Activated B cell treated with CpG ODN at 0.5 μM for 24 hours (primary cell): ENCODE results near the gene VPS26C. TPM values are rescaled to one million over a fixed set of nuclear protein-coding genes. Genes with fewer than 3 reads are reported as not detected.

ENCODE experiments used
- ATAC-seq: fragments of 200-7000 bp; cut with Tn5 transposase; one replicate; pipeline ENCODE4 v1.10.0; 2021; ENCODE audit warnings: low read depth, mild to moderate bottlenecking, moderate library complexity
- CTCF ChIA-PET: fragments of 350-600 bp; sonication (Branson Sonifier 250); formaldehyde crosslinking; loops from one replicate; lab custom pipeline; 2021; ENCODE audit warnings: antibody characterized with exemption; lab: Charles Lee
- POLR2A ChIA-PET: fragments of 350-600 bp; sonication (Branson Sonifier 250); formaldehyde crosslinking; loops from one replicate; lab custom pipeline; 2021; ENCODE audit warnings: antibody characterized with exemption; lab: Charles Lee
- DNase-seq: peaks from one replicate; pipeline ENCODE4 v3.0.0; 2022
- H3K27ac Mint-ChIP-seq: one replicate; pipeline ENCODE4 v1.8.0; 2020; ENCODE audit warnings: mixed read lengths
- H3K27me3 Mint-ChIP-seq: one replicate; pipeline ENCODE4 v1.8.0; 2021; ENCODE audit warnings: mixed read lengths
- H3K36me3 Mint-ChIP-seq: one replicate; pipeline ENCODE4 v1.8.0; 2021; ENCODE audit warnings: low read depth, mixed read lengths
- H3K4me1 Mint-ChIP-seq: one replicate; pipeline ENCODE4 v1.8.0; 2021; ENCODE audit warnings: mixed read lengths
- H3K4me3 Mint-ChIP-seq: one replicate; pipeline ENCODE4 v1.8.0; 2020; ENCODE audit warnings: mild to moderate bottlenecking, mixed read lengths
- H3K9me3 Mint-ChIP-seq: one replicate; pipeline ENCODE4 v1.8.0; 2020; ENCODE audit warnings: mixed read lengths
- intact Hi-C: fragments of 100-400 bp; cut with micrococcal nuclease; formaldehyde crosslinking; loops from one replicate; pipeline ENCODE4 v1.15.1; 2024
- total RNA-seq: library from RNA; stranded (reverse); gene quantifications from 2 replicates; pipeline ENCODE4 v1.2.3, GENCODE V29; 2022
- TF ChIP-seq, protein P1 (sequence below): fragments of 200-600 bp; IDR thresholded peaks from one replicate; pipeline ENCODE4 v1.8.0; 2022; ENCODE audit warnings: antibody characterized with exemption, mild to moderate bottlenecking

VPS26C gene
- total RNA-seq, 1 donor from 2014 or later: 45.2 TPM

DNA sequence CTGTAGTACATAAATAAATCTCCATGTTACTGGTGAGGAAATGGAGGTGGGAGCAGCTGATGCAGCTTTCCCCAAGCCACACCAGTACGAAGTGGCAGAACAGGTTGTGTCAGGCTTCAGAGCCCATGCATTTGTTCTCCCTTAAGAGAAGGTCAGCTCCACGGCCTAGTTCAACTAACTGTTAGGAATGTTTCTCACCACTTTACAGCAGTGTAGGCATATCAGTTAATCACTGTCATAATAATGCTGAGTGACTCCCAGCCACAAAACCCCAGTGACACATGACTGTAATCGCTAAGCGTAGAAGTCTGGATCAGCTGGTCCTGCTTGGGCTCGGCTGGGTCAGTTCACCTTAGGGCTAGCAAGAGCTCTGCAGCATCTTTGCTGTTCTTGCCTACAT lies 90.4 kb downstream of the VPS26C start:
- ChIA-PET CTCF (no interaction called here), POLR2A (no interaction called here)
- H3K4me1 Mint-ChIP-seq: no peaks in the 10 kb centered on the region
- H3K27ac Mint-ChIP-seq: no peak overlapping the region
- intact Hi-C loops: no loop called here
- H3K9me3 Mint-ChIP-seq: peaks cover 6% of the 10 kb centered on the region
- no peak for ATAC-seq
- DNase-seq: no peak
- no peak overlapping the region for H3K4me3 Mint-ChIP-seq
- TF ChIP-seq, protein P1, sequence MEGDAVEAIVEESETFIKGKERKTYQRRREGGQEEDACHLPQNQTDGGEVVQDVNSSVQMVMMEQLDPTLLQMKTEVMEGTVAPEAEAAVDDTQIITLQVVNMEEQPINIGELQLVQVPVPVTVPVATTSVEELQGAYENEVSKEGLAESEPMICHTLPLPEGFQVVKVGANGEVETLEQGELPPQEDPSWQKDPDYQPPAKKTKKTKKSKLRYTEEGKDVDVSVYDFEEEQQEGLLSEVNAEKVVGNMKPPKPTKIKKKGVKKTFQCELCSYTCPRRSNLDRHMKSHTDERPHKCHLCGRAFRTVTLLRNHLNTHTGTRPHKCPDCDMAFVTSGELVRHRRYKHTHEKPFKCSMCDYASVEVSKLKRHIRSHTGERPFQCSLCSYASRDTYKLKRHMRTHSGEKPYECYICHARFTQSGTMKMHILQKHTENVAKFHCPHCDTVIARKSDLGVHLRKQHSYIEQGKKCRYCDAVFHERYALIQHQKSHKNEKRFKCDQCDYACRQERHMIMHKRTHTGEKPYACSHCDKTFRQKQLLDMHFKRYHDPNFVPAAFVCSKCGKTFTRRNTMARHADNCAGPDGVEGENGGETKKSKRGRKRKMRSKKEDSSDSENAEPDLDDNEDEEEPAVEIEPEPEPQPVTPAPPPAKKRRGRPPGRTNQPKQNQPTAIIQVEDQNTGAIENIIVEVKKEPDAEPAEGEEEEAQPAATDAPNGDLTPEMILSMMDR: no peak
- no peaks in the 10 kb centered on the region for H3K27me3 Mint-ChIP-seq
- peaks cover 68% of the 10 kb centered on the region for H3K36me3 Mint-ChIP-seq

Other genes with a start within 250 kb of the VPS26C start
- 17.3 and 17.7 TPM in 2 replicates for gene PIGP, start 194.3 kb downstream of the VPS26C start, total RNA-seq
- gene TTC3, start 194.1 kb downstream of the VPS26C start, total RNA-seq: 61.1 and 69.8 TPM in 2 replicates
- 93.4 and 99.9 TPM in 2 replicates for gene DYRK1A, start 99.4 kb upstream of the VPS26C start, total RNA-seq